ENCODE measurements around the gene RAB34. TPM values are rescaled to one million over a fixed set of nuclear protein-coding genes. Genes with fewer than 3 reads are reported as not detected.

The RAB34 gene
- 89.9 and 93.4 TPM in 2 replicates for total RNA-seq (2014; rRNA removed; shearing (Covaris generic))
- polyA plus RNA-seq (2015; cell fraction: cytosol; rRNA removed), result 91.3 and 123 TPM in 2 replicates
- 159 and 165 TPM in 2 replicates for polyA plus RNA-seq (2015; cell fraction: nucleus; rRNA removed)

- DNase-seq (ENCODE audit: low read depth, low spot score), result peak; percentile 74
- in situ Hi-C loops (cut with HindIII; ENCODE audit: low pct_unique_long_range_greater_than_20kb, low sequenced_read_pairs), result no loop called here
Observed at GRCh38 chr17:28717578-28718332, at the start of gene RAB34. Gene RAB34 (minus strand): TSS chr17:28717868. CDS start chr17:28717266, 602 bp downstream.

- in situ Hi-C loops (cut with HindIII; ENCODE audit: low pct_unique_long_range_greater_than_20kb, low sequenced_read_pairs), result no loop called here
- no peak for DNase-seq (ENCODE audit: low read depth, low spot score)
Observed at GRCh38 chr17:28765038-28765437, 47.4 kb upstream of the RAB34 start.

- in situ Hi-C loops (cut with HindIII; ENCODE audit: low pct_unique_long_range_greater_than_20kb, low sequenced_read_pairs), result no loop called here
- peak; percentile 84 for DNase-seq (ENCODE audit: low read depth, low spot score)
Observed at GRCh38 chr17:28763804-28764266, 46.2 kb upstream of the RAB34 start.

GRCh38 chr17:28763137-28763799 is 45.6 kb upstream of the RAB34 start:
- DNase-seq (ENCODE audit: low read depth, low spot score), result no peak
- in situ Hi-C loops (cut with HindIII; ENCODE audit: low pct_unique_long_range_greater_than_20kb, low sequenced_read_pairs), result no loop called here

GRCh38 chr17:28760601-28761562 is 43.2 kb upstream of the RAB34 start:
- in situ Hi-C loops (cut with HindIII; ENCODE audit: low pct_unique_long_range_greater_than_20kb, low sequenced_read_pairs), result no loop called here

GRCh38 chr17:28759256-28759865 is 41.7 kb upstream of the RAB34 start:
- DNase-seq (ENCODE audit: low read depth, low spot score), result no peak

More at GRCh38 chr17:28760601-28761562, 43.2 kb upstream of the RAB34 start:
- DNase-seq (ENCODE audit: low read depth, low spot score), result peak; percentile 91

GRCh38 chr17:28758411-28759121 is 40.9 kb upstream of the RAB34 start:
- no peak for DNase-seq (ENCODE audit: low read depth, low spot score)
- in situ Hi-C loops (cut with HindIII; ENCODE audit: low pct_unique_long_range_greater_than_20kb, low sequenced_read_pairs), result no loop called here

More at GRCh38 chr17:28759256-28759865, 41.7 kb upstream of the RAB34 start:
- in situ Hi-C loops (cut with HindIII; ENCODE audit: low pct_unique_long_range_greater_than_20kb, low sequenced_read_pairs), result no loop called here

- no peak for DNase-seq (ENCODE audit: low read depth, low spot score)
- in situ Hi-C loops (cut with HindIII; ENCODE audit: low pct_unique_long_range_greater_than_20kb, low sequenced_read_pairs), result no loop called here
Observed at GRCh38 chr17:28756049-28756804, 38.6 kb upstream of the RAB34 start.

GRCh38 chr17:28755486-28755885 is 37.8 kb upstream of the RAB34 start:
- DNase-seq (ENCODE audit: low read depth, low spot score), result no peak
- in situ Hi-C loops (cut with HindIII; ENCODE audit: low pct_unique_long_range_greater_than_20kb, low sequenced_read_pairs), result no loop called here

GRCh38 chr17:28751600-28752366 is 34.1 kb upstream of the RAB34 start:
- DNase-seq (ENCODE audit: low read depth, low spot score), result no peak
- in situ Hi-C loops (cut with HindIII; ENCODE audit: low pct_unique_long_range_greater_than_20kb, low sequenced_read_pairs), result no loop called here

- in situ Hi-C loops (cut with HindIII; ENCODE audit: low pct_unique_long_range_greater_than_20kb, low sequenced_read_pairs), result no loop called here
- peak; percentile 94 for DNase-seq (ENCODE audit: low read depth, low spot score)
Observed at GRCh38 chr17:28750178-28751047, 32.7 kb upstream of the RAB34 start.

GRCh38 chr17:28749516-28750177 is 32.0 kb upstream of the RAB34 start:
- DNase-seq (ENCODE audit: low read depth, low spot score), result no peak
- in situ Hi-C loops (cut with HindIII; ENCODE audit: low pct_unique_long_range_greater_than_20kb, low sequenced_read_pairs), result no loop called here

GRCh38 chr17:28748852-28749515 is 31.3 kb upstream of the RAB34 start:
- DNase-seq (ENCODE audit: low read depth, low spot score), result no peak
- in situ Hi-C loops (cut with HindIII; ENCODE audit: low pct_unique_long_range_greater_than_20kb, low sequenced_read_pairs), result no loop called here
